Right lobe of liver (tissue), 6 donors: ENCODE measurements around the gene CLDND2. TPM values are rescaled to one million over a fixed set of nuclear protein-coding genes. Genes with fewer than 3 reads are reported as not detected.
A peak's percentile ranks its signal among the peaks of the same experiment; 100 is the strongest.

ENCODE experiments used
- ATAC-seq, 4 donors: fragments of 200-7000 bp; cut with Tn5 transposase; one replicate each; pipeline ENCODE4 v1.9.1; 2020; ENCODE audit warnings: mild to moderate bottlenecking in 4 of 4, moderate library complexity in 4 of 4
- DNase-seq, 3 donors: peaks; one replicate each; pipeline ENCODE4 v3.0.0-alpha.2; 2020
- H3K27ac ChIP-seq, 3 donors: fragments of 200-600 bp; one replicate each; pipeline ENCODE4 v1.8.0; 2022
- H3K27me3 ChIP-seq, 2 donors: fragments of 200-600 bp; one replicate each; pipeline ENCODE4 v1.8.0; 2022
- H3K36me3 ChIP-seq, 4 donors: fragments of 200-600 bp; sonication (generic) in 1 of 4; one replicate each; pipeline versions ENCODE4 v1.5.1 to v1.8.0; 2017 to 2022; ENCODE audit warnings: control low read depth in 1 of 4
- H3K4me1 ChIP-seq, 4 donors: fragments of 200-600 bp; sonication (generic) in 1 of 4; one replicate each; pipeline versions ENCODE4 v1.5.1 to v1.8.0; 2017 to 2022; ENCODE audit warnings: control low read depth in 1 of 4
- H3K4me3 ChIP-seq, 3 donors: fragments of 200-600 bp; one replicate each; pipeline ENCODE4 v1.8.0; 2022
- H3K9me3 ChIP-seq, 4 donors: fragments of 200-600 bp; sonication (generic) in 1 of 4; one replicate each; pipeline versions ENCODE4 v1.5.1 to v1.8.0; 2017 to 2022; ENCODE audit warnings: control low read depth in 1 of 4
- CTCF ChIP-seq, 4 donors: fragments of 200-600 bp in 3 of 4; fragments of 450-650 bp in 1 of 4; IDR thresholded peaks; one replicate each; pipeline versions ENCODE4 v1.5.1 to v1.8.0; 2016 to 2022; ENCODE audit warnings: antibody characterized with exemption in 4 of 4, mild to moderate bottlenecking in 2 of 4
- POLR2A ChIP-seq: fragments of 450-650 bp; IDR thresholded peaks from one replicate; pipeline ENCODE4 v1.6.1; 2017; ENCODE audit warnings: antibody characterized with exemption, mild to moderate bottlenecking
- WGBS: methylation state at CpG from one replicate; pipeline ENCODE4 v1.1.6; 2018; ENCODE audit warnings: low coverage, low lambda C conversion rate; ENCODE audit not compliant: insufficient coverage; ENCODE audit errors: missing lambda C conversion rate; 5-methylcytosine and 5-hydroxymethylcytosine counted together
- intact Hi-C, 2 donors: fragments of 100-400 bp; cut with DNase I; formaldehyde crosslinking; loops; one replicate each; pipeline versions ENCODE4 v1.11.2 to v1.14.1; 2022
- total RNA-seq, 6 experiments: library from RNA; depleted of rRNA in 2 of 6; stranded (reverse); fragments of >200 nt in 2 of 6; fragmentation: NEBNext Ultra II Directional in 3 of 6; extraction: Animal tissue kit (Norgen Biotek cat#: 25700) in 3 of 6; gene quantifications; one replicate each; pipeline versions ENCODE4 v1.1.0 to v1.2.4, GENCODE V29; 2016 to 2023
- donor health status: DM: no; HTN: yes; CAD: no.
- donor health status: DM: no; HTN: no; CAD: no.
- donor health status: DM: no; HTN: no; CAD: no.
- donor health status: DM: no; HTN: yes; CAD: no.
- donor health status: DM: no; HTN: yes; CAD: no.

Gene CLDND2
- total RNA-seq, 6 experiments from 2014 or later, result 1.00 to 1.2 TPM; not detected in 4

- WGBS, result under 1% methylated on average over 49 of the region's 54 CpGs
- TF ChIP-seq POLR2A (peak; percentile 84), CTCF (IDR thresholded peaks at IDR 0.05) (no peak)
- peak; percentile 62 to 79 (median 72) for ATAC-seq
Measured at GRCh38 chr19:51366389-51367254, 2.2 kb downstream of the CLDND2 start.

GRCh38 chr19:51365965-51366388, 2.8 kb downstream of the CLDND2 start, which contains the start of gene ETFB:
ETFB (minus strand) TSS chr19:51366388; CDS start chr19:51366326, 62 bp downstream.
- intact Hi-C loops, result no loop called here
- DNase-seq (no peak), ATAC-seq (no peak)
- Histone ChIP-seq H3K27me3 (no peaks in the 10 kb centered on the region), H3K27ac (peak within 1 kb of the TSS; percentile 94 to 96 (median 95)), H3K4me3 (peak within 1 kb of the TSS; percentile 83 to 92 (median 92)), H3K9me3 (no peaks in the 10 kb centered on the region), H3K36me3 (no peaks in the 10 kb centered on the region), H3K4me1 (peaks cover 0 to 42% (median 7%) of the 10 kb centered on the region in 4 donors)
- TF ChIP-seq CTCF (IDR thresholded peaks at IDR 0.05) (no peak), POLR2A (peak; percentile 63)
- 0% methylated on average over 20 of the region's 27 CpGs for WGBS

More at GRCh38 chr19:51366389-51367254, 2.2 kb downstream of the CLDND2 start:
- Histone ChIP-seq H3K4me1 (peaks cover 0 to 37% (median 7%) of the 10 kb centered on the region in 4 donors), H3K27ac (peak overlapping the region; percentile 94 to 96 (median 95)), H3K4me3 (peak overlapping the region; percentile 83 to 92 (median 92)), H3K36me3 (no peaks in the 10 kb centered on the region), H3K27me3 (no peaks in the 10 kb centered on the region), H3K9me3 (no peaks in the 10 kb centered on the region)
- peak; percentile 98 to 100 (median 99) for DNase-seq
- intact Hi-C loops, result no loop called here

GRCh38 chr19:51365211-51365964, 3.4 kb downstream of the CLDND2 start:
- ATAC-seq, result peak; percentile 4 to 26 (median 13)
- 19% methylated on average over 4 of the region's 10 CpGs for WGBS
- intact Hi-C loops, result no loop called here

More at GRCh38 chr19:51365211-51365964, 3.4 kb downstream of the CLDND2 start:
- H3K27me3 ChIP-seq, result no peaks in the 10 kb centered on the region
- no peaks in the 10 kb centered on the region for H3K9me3 ChIP-seq
- peak overlapping the region; percentile 83 to 92 (median 92) for H3K4me3 ChIP-seq
- H3K27ac ChIP-seq, result peak overlapping the region; percentile 94 to 96 (median 95)
- peak; percentile 57 to 78 (median 73) for DNase-seq
- peaks cover 0 to 44% (median 7%) of the 10 kb centered on the region in 4 donors for H3K4me1 ChIP-seq
- TF ChIP-seq POLR2A (peak; percentile 50), CTCF (IDR thresholded peaks at IDR 0.05) (no peak)
- H3K36me3 ChIP-seq, result no peaks in the 10 kb centered on the region
